GM19193 (cell line): ENCODE data around the gene TBC1D21.

ENCODE experiments used
- POLR2A ChIP-seq: IDR thresholded peaks from 4 replicates; pipeline ENCODE4 v1.6.1; 2011; ENCODE audit not compliant: insufficient read depth, insufficient read length; ENCODE audit errors: extremely low read depth

TBC1D21 gene

DNA sequence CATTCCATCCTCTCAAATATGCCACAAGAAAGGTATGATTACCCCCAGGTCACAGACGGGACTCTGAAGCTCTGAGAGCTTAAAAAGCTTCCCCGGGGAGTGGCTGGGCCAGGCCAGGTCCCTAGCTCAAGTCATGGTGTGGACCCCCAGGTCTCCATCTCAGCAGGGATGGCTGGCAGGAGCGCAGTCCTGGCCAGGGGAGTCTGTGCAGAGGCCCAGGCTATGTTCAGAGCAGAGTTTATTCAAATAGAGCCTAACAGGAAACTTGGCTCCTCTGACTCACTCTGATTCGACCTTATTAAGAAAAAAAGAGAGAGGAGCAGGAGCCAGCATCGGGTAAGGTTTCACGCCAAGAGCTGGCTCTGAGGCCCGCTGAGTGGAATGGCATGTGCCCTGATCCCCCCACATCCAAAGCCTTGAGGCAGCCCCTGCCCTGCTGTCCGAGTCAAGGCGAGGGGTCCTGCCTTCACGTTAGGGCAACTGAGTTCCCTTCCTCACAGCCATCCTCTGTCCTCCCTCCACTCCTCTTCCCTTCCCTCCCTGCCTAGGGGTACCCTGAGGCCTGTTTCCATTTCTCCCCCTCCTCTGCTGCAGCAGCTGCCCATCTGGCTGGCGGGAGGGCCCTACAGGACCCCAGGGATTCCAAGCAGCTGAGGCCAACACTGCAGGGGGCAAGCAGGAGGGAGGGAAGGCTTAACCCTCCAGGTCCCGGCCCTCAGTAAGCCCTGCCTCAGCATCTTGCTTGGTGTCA is 51.0 kb downstream of the TBC1D21 start:
- no peak for TF ChIP-seq POLR2A

DNA sequence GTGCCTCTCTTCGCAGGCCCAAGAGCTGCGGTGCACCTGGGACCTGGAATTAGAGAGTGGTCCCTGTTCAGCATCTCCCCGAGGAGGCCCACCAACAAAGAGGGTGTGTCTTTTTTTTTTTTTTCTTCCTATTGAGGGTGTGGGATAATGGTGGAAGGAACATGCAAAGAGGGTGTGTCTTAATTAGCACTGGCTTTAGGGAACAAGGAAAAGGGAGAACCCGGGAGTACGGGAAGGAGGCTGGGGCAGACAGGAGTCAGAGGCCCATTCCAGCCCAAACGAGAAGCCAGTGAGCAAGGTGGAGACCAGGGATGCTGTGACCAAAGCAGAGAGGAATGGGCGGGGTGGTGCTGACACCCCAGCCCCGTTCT is 52.5 kb downstream of the TBC1D21 start:
- TF ChIP-seq POLR2A, result no peak

DNA sequence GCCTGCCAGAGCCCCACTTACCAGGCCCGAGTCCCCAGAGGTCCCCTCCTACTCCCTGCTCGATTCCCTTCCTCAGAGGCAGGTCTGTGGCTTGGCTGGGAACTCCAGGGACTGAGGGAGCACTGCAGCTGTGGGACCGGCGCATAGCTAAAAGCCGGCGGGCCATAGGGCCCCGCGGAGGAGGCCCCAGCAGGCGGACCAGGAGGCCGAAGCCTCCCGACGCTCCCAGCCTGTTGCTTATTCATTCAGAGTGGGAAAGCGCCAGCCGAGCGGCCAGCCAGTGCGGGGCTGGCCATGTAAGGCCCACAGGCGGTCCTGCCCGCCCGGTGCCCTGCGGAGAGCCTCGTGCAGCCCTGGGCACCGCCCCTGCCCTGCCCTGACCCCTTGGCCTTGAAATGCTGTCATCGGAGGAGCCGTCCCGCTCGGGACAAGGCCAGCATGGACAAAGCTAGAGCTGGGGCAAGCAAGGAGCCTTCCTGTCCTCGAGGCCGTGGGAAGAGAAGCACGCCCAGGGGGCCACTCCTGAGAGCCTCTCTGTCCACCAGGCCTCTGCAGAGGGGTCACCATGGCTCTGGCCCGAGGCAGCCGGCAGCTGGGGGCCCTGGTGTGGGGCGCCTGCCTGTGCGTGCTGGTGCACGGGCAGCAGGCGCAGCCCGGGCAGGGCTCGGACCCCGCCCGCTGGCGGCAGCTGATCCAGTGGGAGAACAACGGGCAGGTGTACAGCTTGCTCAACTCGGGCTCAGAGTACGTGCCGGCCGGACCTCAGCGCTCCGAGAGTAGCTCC is 53.0 kb downstream of the TBC1D21 start, which contains the start of gene LOXL1:
TSS of gene LOXL1 (plus strand) at position 244 of the 784 bp plus-strand sequence. CDS start at position 566, 322 bp downstream.
- TF ChIP-seq POLR2A, result no peak

DNA sequence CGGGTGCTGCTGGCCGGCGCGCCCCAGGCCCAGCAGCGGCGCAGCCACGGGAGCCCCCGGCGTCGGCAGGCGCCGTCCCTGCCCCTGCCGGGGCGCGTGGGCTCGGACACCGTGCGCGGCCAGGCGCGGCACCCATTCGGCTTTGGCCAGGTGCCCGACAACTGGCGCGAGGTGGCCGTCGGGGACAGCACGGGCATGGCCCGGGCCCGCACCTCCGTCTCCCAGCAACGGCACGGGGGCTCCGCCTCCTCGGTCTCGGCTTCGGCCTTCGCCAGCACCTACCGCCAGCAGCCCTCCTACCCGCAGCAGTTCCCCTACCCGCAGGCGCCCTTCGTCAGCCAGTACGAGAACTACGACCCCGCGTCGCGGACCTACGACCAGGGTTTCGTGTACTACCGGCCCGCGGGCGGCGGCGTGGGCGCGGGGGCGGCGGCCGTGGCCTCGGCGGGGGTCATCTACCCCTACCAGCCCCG is 53.7 kb downstream of the TBC1D21 start:
- TF ChIP-seq POLR2A, result no peak

DNA sequence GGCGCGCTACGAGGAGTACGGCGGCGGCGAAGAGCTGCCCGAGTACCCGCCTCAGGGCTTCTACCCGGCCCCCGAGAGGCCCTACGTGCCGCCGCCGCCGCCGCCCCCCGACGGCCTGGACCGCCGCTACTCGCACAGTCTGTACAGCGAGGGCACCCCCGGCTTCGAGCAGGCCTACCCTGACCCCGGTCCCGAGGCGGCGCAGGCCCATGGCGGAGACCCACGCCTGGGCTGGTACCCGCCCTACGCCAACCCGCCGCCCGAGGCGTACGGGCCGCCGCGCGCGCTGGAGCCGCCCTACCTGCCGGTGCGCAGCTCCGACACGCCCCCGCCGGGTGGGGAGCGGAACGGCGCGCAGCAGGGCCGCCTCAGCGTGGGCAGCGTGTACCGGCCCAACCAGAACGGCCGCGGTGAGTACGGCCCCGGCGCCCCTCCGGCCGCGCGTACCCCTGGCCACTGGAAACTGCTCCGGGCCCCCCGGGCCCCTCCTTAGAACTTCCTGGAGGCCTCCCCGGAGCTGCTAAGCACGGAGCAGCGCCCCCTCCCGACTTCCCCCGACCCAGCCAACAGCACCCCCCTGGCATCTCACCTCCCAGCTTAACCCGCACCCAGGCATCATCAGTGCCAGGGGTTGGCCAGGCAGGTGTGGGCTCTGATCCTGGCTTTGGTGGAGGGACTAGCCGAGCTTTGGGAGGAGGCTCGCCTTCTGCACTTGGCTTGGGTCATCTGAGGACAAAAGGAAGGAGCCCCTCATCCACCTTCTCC is 54.3 kb downstream of the TBC1D21 start:
- TF ChIP-seq POLR2A, result no peak

DNA sequence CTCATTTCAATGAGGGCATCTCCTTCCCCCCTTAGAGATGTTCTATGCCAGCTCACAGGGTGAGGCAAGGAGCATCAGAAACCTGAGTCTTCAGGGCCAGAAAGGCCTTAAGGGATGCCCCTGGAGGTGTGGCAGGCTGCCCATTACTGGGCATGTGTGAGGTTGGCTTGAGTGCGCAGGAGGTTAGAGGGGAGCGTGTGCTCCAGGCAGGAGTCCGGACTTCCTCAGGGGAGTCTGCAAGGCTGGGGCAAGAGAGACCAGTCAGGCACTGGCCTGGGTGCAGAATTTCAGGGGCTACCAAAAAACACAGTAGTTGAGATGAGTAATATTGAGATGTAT is 54.8 kb downstream of the TBC1D21 start:
- TF ChIP-seq POLR2A, result no peak

DNA sequence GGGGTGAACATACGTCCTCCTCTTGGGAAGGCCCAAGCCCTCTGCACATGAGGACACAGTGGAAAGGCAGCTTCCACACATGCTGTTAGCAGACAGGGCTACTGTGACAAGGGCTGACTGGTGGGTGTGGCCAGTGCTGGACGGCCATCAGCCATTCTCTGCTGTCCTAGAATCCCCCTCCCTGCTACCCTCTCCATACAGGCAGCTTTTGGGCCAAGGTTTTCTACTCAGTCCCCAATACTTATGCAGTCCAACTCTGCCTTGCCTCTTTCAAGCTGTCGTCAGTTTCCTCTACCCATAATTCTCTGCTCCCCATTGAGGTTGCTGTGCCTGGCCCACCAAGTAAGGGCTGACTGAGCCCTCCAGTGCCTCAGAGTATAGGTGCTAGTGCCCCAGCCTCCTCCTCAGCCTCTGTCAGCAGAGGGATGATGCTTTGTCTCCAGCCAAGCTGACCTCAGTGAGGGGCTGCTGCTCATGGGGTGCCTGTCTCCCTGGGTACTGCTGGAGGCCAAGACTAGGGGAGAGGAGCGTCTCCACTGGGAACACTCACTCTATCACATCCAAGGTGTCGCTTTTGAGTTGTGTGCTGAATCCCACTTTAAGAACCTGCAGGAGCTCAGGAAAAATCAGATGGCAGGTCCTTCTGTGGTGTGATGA is 55.7 kb downstream of the TBC1D21 start:
- no peak for TF ChIP-seq POLR2A

DNA sequence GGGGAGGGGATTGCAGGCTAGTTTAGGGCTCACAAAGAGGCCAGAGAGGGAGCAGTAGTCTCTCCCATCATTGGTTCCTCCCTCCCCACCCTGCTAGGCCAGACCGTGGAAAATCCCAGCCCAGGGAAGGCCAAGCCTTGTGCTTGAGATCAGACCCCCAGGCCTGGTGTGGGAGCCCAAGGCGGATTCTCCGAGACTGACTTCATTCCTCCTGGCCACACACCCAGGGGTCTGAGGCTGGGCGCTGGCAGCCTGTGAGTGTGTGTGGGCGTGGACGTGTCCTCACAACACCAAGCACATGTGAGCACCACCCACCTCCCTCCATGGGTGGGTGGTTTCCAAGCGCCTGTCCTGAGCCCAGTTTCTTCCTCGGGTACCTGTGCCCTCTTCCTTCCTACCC is 57.0 kb downstream of the TBC1D21 start:
- TF ChIP-seq POLR2A, result no peak

DNA sequence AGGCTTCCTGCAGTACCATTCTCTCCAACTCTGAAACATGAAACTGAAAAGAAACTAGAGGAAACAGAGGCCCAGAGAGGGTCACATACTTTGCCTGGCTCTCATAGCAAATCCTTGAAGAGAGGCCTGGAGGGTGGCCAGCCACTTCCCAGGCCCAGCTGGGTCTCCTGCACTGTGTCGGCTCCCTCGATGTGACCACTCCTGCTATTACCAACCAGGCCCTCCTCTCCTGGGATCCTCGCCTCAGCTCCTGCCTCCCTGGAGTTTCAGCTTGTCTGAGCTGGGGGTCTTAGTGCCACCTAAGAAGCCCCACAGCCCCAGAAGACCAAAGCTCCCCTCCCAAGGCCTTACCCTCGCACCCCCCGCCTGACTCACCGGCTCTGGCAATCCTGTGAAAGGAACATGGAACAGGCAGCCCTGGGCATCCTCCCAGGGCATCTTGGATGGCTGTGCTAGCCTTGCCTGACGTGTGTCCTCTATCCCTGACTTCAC is 57.5 kb downstream of the TBC1D21 start:
- no peak for TF ChIP-seq POLR2A

DNA sequence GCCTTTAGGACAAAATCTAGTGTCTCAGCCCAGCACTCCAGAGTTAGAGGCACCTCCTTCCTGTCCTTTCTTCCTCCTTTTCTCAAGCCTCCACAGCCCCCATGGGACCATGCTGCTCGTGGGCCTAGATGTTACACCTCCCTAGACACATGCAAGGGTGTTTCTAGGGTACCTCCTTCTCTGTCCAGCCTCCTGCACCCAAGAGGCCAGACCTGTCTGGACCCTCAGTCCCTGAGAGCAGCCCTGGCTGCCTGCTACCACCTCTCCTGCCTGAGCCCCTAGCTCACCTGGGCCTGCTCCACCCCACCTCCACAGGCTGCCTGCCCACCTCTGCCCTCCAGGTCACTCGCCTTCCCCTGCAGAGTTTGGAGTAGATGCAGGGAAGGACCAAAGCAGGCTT is 58.1 kb downstream of the TBC1D21 start:
- no peak for TF ChIP-seq POLR2A

DNA sequence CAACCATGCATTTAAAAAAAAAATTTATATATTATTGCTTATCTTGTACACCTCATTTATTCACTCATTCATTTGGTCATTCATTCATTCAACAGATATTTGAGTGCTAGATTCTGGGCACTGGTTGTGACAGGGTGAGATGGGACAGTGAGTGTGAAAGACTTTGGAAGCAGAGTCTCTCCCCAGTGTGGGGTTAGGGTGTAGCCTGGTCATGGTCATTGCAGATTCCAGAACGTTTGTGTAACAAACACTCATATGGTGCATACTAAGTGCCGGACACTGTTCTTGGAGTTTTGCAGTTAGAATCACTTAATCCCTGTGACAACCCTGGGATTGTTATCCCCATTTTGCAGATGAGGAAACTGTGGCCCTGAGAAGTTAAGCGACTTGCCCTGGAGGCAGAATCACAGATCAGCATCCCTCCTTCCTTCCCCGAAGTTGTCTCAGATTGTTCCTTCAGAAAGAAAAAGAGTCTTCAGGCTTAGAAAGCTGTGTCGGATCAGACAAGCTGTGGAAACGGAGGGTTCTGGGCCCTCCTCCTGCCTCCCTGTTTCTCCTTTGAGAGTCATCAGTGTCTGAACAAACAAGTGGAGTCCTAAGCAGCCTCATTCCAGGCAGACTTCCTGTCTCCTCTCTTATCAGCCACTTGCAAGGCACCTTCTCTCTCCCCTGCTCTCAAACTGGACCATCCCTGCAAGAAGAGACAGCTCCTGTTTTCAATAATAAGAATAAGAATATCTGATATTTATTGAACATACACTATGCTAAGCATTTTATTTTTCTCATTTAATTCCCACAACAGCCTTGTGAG is 59.2 kb downstream of the TBC1D21 start:
- no peak for TF ChIP-seq POLR2A

DNA sequence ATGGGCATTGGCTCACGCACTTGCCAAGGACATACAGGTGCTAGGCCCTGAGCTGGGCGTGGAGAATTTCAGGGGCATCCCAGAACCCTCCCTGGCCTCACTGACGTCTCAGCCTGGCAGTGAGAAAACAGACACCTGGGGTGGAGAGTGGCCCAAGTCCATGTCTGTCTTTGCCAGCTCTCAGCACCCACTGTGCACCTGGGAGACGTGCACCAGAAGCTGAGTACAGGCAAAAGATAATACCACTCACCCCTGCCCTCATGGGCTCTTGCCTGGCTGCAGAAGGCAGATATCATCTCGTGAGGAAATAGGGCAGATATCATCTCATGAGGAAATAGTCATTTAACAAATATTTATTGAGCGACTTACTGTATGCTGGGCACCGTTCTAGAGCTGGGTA is 60.9 kb downstream of the TBC1D21 start:
- TF ChIP-seq POLR2A, result no peak

DNA sequence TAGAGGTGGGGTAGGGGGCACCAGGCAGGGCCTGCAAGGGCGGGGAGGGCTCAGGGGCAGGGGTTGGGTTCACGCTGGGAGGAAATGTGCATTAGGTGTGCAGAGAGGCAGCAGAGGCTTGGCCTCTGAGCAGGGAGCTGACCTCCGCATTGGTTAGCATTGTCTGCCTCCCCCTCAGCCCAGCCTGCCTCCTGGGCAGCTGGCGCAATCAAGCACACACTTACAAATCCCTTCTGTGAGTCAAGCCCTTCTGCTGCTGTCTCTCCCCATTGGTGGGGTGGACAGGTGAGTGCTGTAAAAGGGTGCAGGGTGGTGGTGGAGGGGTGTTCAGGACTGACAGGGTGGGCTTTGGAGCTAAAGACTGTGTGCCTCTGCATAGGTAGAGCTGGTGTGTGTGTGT is 62.2 kb downstream of the TBC1D21 start:
- TF ChIP-seq POLR2A, result no peak

DNA sequence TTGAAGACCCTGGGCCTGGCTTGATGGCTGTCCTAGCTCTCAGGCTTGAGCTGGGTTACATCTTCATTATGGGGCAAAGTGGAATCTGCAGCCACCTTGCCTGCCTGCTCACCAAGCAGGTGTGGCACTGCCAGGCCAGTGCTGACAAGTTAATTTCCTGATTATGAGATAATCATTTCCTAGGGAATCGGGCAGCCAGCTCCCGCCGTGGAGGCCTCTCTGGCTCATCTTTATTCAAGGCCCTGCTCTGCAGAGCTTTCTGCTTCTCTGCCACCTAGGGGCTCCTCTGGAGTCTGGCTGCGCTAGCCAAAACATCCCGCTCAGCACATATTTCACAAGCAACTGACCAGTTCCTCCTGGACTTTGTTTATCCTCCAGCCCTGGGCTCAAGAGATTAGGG is 62.8 kb downstream of the TBC1D21 start:
- no peak for TF ChIP-seq POLR2A
